Nephron progenitor cell (in vitro differentiated cells): Measurements from ENCODE around the gene NEUROD4.

Source experiments
- DNase-seq: peaks from one replicate; pipeline ENCODE4 v3.0.0; 2021
- H3K27ac Mint-ChIP-seq: 2 replicates; pipeline ENCODE4 v1.8.0; 2021; ENCODE audit warnings: mild to moderate bottlenecking, moderate library complexity, mixed read lengths
- H3K27me3 Mint-ChIP-seq: 2 replicates; pipeline ENCODE4 v1.8.0; 2021; ENCODE audit warnings: mild to moderate bottlenecking, low read depth, mixed read lengths; ENCODE audit not compliant: poor library complexity
- H3K36me3 Mint-ChIP-seq: 2 replicates; pipeline ENCODE4 v1.8.0; 2021; ENCODE audit warnings: low read depth, mixed read lengths
- H3K4me1 Mint-ChIP-seq: 2 replicates; pipeline ENCODE4 v1.8.0; 2021; ENCODE audit warnings: mixed read lengths
- H3K4me3 Mint-ChIP-seq: 2 replicates; pipeline ENCODE4 v1.8.0; 2021; ENCODE audit warnings: mild to moderate bottlenecking, moderate library complexity, mixed read lengths
- H3K9me3 Mint-ChIP-seq: 2 replicates; pipeline ENCODE4 v1.8.0; 2021; ENCODE audit warnings: mild to moderate bottlenecking, moderate library complexity, mixed read lengths
- TF ChIP-seq, protein P1 (sequence below): fragments of 200-600 bp; sonication (generic); IDR thresholded peaks from 2 replicates; pipeline ENCODE4 v1.5.0; 2021; ENCODE audit warnings: antibody characterized with exemption

Gene NEUROD4

DNA sequence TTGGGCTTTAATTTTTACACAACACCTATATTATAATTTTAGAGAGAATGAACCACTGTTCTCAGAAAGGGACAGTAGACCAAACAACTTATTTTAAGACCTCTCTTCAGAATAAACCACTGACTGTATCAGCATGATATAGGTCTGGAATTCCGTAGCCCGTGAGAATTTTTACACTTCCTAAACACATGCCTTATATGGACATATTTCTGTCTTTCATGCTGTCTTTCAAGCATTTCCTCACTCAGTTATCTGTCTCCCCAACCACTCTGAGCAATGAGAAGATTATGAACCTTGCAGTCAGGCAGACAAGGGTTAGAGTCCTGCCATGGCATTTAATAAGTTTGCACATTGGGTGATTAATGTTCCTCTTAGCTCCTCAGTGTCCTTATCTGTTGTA, 17.4 kb upstream of the NEUROD4 start:
- Mint-ChIP-seq H3K27ac (no peak overlapping the region), H3K4me3 (no peak overlapping the region), H3K4me1 (no peaks in the 10 kb centered on the region)

DNA sequence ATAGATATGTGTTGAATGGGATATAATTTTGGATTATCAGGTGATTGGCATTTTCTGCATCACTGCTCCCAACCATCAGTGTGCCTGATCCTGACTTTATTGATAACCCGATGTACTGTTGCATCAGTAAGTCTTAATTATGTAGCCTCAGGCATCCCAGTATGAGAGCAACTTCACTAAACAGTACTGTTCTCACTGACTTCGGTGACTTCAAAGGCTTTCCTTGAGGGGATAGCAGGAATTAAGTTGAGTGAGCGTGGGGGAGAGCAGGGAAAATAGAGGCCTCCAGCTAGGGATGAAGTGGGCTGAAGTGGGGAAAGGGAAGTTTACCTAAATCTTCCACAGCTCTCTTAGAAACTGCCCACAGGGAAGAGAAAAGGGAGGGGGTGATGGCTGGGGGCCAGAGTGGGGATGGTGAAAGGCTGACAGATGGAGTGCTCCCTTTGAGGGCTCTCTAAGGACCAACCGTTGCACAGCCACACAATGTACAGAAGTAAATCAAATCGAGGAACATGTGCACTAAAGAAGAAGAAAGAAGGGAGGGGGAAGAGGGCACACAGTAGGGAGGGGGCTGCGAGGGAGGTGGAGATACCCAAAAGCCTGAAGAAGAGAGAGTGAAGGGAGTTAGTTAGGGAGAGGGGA, 10.7 kb upstream of the NEUROD4 start:
- Mint-ChIP-seq H3K27ac (no peak overlapping the region), H3K4me3 (no peak overlapping the region), H3K9me3 (peaks cover 21% of the 10 kb centered on the region), H3K27me3 (peaks cover 9% of the 10 kb centered on the region), H3K36me3 (peaks cover 5% of the 10 kb centered on the region), H3K4me1 (peaks cover 21% of the 10 kb centered on the region)
- TF ChIP-seq, protein P1, sequence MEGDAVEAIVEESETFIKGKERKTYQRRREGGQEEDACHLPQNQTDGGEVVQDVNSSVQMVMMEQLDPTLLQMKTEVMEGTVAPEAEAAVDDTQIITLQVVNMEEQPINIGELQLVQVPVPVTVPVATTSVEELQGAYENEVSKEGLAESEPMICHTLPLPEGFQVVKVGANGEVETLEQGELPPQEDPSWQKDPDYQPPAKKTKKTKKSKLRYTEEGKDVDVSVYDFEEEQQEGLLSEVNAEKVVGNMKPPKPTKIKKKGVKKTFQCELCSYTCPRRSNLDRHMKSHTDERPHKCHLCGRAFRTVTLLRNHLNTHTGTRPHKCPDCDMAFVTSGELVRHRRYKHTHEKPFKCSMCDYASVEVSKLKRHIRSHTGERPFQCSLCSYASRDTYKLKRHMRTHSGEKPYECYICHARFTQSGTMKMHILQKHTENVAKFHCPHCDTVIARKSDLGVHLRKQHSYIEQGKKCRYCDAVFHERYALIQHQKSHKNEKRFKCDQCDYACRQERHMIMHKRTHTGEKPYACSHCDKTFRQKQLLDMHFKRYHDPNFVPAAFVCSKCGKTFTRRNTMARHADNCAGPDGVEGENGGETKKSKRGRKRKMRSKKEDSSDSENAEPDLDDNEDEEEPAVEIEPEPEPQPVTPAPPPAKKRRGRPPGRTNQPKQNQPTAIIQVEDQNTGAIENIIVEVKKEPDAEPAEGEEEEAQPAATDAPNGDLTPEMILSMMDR: no peak
- DNase-seq: no peak

More for the DNA sequence above, 17.4 kb upstream of the NEUROD4 start:
- DNase-seq: no peak
- Mint-ChIP-seq H3K9me3 (peaks cover 6% of the 10 kb centered on the region), H3K27me3 (peaks cover 6% of the 10 kb centered on the region), H3K36me3 (no peaks in the 10 kb centered on the region)
- TF ChIP-seq, protein P1: no peak

- no peak overlapping the region for H3K4me3 Mint-ChIP-seq
- TF ChIP-seq, protein P1: no peak
- H3K27me3 Mint-ChIP-seq: peaks cover 28% of the 10 kb centered on the region
Measured at GRCh38 chr12:55017416-55017925, 2.3 kb upstream of the NEUROD4 start.

DNA sequence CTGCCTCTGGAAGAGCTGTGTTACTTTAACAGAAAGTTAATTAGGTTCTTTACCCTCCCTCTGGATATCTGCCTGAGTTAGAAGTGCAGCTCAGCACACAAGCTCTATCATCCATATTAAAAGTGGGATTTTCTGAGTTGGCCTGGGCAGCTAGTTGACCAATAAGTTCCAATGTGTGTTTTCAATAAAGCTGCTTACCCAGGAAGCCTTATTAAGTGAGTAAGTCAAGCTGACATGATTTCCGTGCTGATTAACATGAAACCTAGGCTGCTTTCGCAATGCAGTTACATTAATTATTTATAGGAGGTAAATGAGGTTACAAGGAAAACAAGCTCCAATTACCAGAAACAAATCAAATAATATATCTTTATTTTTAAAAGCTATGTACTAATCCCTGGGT, 4.8 kb downstream of the NEUROD4 start:
- TF ChIP-seq, protein P1: no peak
- Mint-ChIP-seq H3K27me3 (peaks cover 50% of the 10 kb centered on the region), H3K4me3 (no peak overlapping the region), H3K27ac (no peak overlapping the region), H3K36me3 (no peaks in the 10 kb centered on the region), H3K9me3 (no peaks in the 10 kb centered on the region), H3K4me1 (peaks cover 6% of the 10 kb centered on the region)
- no peak for DNase-seq

More at GRCh38 chr12:55017416-55017925, 2.3 kb upstream of the NEUROD4 start:
- Mint-ChIP-seq H3K36me3 (peaks cover 4% of the 10 kb centered on the region), H3K27ac (no peak overlapping the region), H3K9me3 (peaks cover 17% of the 10 kb centered on the region), H3K4me1 (peaks cover 37% of the 10 kb centered on the region)
- peak; percentile 42 for DNase-seq

DNA sequence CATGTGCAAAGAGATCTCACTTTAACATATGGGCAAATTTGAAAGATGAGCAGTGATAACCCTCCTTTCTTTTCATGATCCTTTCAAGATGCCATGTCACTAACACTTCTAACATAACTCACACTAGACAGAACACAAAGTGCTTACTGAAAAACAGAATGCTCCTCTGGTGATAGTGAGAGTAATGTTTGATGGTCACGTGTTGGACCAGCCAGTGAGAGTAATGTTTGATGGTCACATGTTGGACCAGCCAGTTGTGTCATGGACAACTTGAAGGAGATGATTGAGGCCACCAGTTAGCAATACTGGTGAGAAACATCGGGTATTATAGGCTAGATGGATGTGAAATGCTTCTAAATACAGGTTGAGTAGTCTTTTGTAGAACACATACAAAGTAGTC, 5.7 kb downstream of the NEUROD4 start:
- H3K9me3 Mint-ChIP-seq: no peaks in the 10 kb centered on the region
- H3K36me3 Mint-ChIP-seq: no peaks in the 10 kb centered on the region
- no peak overlapping the region for H3K4me3 Mint-ChIP-seq
- H3K4me1 Mint-ChIP-seq: no peaks in the 10 kb centered on the region
- H3K27me3 Mint-ChIP-seq: peaks cover 45% of the 10 kb centered on the region
- no peak for DNase-seq
- TF ChIP-seq, protein P1: no peak
- no peak overlapping the region for H3K27ac Mint-ChIP-seq

DNA sequence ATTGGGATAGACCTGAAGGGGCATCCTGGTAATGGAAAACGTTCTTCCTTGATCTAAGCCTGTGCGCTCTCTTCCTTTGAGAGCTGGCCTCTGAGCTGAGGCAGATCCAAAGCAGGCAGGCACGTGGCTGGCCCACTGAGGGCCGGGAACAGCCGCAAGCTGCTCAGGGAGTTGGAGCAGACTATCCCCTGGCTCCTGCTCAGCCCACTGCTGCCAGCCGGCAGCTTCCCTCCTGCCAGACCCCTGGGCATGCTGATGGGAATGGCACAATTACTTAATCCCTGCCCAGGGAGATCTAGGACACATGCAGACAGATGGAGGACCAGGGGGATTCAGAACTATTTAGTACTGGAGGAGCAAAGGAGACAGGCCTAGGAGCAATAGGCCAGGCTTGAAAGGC, 14.4 kb downstream of the NEUROD4 start:
- H3K4me3 Mint-ChIP-seq: no peak overlapping the region
- H3K36me3 Mint-ChIP-seq: no peaks in the 10 kb centered on the region
- peaks cover 9% of the 10 kb centered on the region for H3K27me3 Mint-ChIP-seq
- no peak overlapping the region for H3K27ac Mint-ChIP-seq
- H3K4me1 Mint-ChIP-seq: peaks cover 3% of the 10 kb centered on the region
- no peak for DNase-seq
- TF ChIP-seq, protein P1: no peak
- H3K9me3 Mint-ChIP-seq: no peaks in the 10 kb centered on the region
